Measurements from ENCODE around the gene CLRN1. TPM values are rescaled to one million over a fixed set of nuclear protein-coding genes. Genes with fewer than 3 reads are reported as not detected.

The CLRN1 gene
- total and polyA plus RNA-seq, 4 donors: not detected

GRCh38 chr3:150912501-150912900, 60.0 kb downstream of the CLRN1 start:
- 80% methylated on average over 3 of the region's 3 CpGs for WGBS
- Histone ChIP-seq H3K9me3 (ENCODE audit: control insufficient read depth in 4 of 4, low read length in 3 of 4) (no peaks in the 10 kb centered on the region), H3K4me1 (ENCODE audit: control insufficient read depth in 4 of 4, insufficient read depth in 4 of 4, low read length in 3 of 4) (no peaks in the 10 kb centered on the region), H3K27ac (ENCODE audit: low read depth in 1 of 2, low read length in 2 of 2) (no peak overlapping the region), H3K36me3 (ENCODE audit: control insufficient read depth in 4 of 4, insufficient read depth in 3 of 4, low read depth in 1 of 4, low read length in 3 of 4) (no peaks in the 10 kb centered on the region), H3K9ac (ENCODE audit: low read depth in 1 of 2, low read length in 2 of 2) (no peak overlapping the region), H3K4me3 (ENCODE audit: low read depth in 1 of 3, low read length in 3 of 3) (no peak overlapping the region), H3K27me3 (ENCODE audit: control insufficient read depth in 4 of 4, insufficient read depth in 4 of 4, low read length in 3 of 4) (peaks cover 0 to 8% (median 1%) of the 10 kb centered on the region in 4 donors)
- no peak for DNase-seq (ENCODE audit: low spot score)
- TF ChIP-seq HNF4G (IDR thresholded peaks at IDR 0.05) (no peak), ATF3 (IDR thresholded peaks at IDR 0.05) (no peak), TAF1 (conservative IDR thresholded peaks at IDR 0.05) (no peak), YY1 (IDR thresholded peaks at IDR 0.05) (no peak), SP1 (IDR thresholded peaks at IDR 0.05) (no peak), GABPA (IDR thresholded peaks at IDR 0.05 in 1 of 2, conservative IDR thresholded peaks at IDR 0.05 in 1 of 2) (no peak), FOXA1 (IDR thresholded peaks at IDR 0.05) (no peak), RAD21 (IDR thresholded peaks at IDR 0.05) (no peak), JUND (IDR thresholded peaks at IDR 0.05) (no peak), HNF4A (conservative IDR thresholded peaks at IDR 0.05) (no peak), EGR1 (IDR thresholded peaks at IDR 0.05; ENCODE audit: low read depth in 2 of 2) (no peak), NR2F2 (IDR thresholded peaks at IDR 0.05) (no peak), REST (IDR thresholded peaks at IDR 0.05) (no peak)
- TF ChIP-seq, protein P1, sequence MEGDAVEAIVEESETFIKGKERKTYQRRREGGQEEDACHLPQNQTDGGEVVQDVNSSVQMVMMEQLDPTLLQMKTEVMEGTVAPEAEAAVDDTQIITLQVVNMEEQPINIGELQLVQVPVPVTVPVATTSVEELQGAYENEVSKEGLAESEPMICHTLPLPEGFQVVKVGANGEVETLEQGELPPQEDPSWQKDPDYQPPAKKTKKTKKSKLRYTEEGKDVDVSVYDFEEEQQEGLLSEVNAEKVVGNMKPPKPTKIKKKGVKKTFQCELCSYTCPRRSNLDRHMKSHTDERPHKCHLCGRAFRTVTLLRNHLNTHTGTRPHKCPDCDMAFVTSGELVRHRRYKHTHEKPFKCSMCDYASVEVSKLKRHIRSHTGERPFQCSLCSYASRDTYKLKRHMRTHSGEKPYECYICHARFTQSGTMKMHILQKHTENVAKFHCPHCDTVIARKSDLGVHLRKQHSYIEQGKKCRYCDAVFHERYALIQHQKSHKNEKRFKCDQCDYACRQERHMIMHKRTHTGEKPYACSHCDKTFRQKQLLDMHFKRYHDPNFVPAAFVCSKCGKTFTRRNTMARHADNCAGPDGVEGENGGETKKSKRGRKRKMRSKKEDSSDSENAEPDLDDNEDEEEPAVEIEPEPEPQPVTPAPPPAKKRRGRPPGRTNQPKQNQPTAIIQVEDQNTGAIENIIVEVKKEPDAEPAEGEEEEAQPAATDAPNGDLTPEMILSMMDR (IDR thresholded peaks at IDR 0.05; ENCODE audit: low read depth, low read length, missing input control): no peak
- TF ChIP-seq, protein P2, sequence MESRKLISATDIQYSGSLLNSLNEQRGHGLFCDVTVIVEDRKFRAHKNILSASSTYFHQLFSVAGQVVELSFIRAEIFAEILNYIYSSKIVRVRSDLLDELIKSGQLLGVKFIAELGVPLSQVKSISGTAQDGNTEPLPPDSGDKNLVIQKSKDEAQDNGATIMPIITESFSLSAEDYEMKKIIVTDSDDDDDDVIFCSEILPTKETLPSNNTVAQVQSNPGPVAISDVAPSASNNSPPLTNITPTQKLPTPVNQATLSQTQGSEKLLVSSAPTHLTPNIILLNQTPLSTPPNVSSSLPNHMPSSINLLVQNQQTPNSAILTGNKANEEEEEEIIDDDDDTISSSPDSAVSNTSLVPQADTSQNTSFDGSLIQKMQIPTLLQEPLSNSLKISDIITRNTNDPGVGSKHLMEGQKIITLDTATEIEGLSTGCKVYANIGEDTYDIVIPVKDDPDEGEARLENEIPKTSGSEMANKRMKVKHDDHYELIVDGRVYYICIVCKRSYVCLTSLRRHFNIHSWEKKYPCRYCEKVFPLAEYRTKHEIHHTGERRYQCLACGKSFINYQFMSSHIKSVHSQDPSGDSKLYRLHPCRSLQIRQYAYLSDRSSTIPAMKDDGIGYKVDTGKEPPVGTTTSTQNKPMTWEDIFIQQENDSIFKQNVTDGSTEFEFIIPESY (IDR thresholded peaks at IDR 0.05): no peak

- no peak for TF ChIP-seq JUND (IDR thresholded peaks at IDR 0.05)
- no peak for TF ChIP-seq HNF4A (conservative IDR thresholded peaks at IDR 0.05)
- TF ChIP-seq FOXA2 (IDR thresholded peaks at IDR 0.05): no peak
- no peak for TF ChIP-seq EGR1 (IDR thresholded peaks at IDR 0.05; ENCODE audit: low read depth in 2 of 2)
- TF ChIP-seq YY1 (IDR thresholded peaks at IDR 0.05): no peak
- TF ChIP-seq REST (IDR thresholded peaks at IDR 0.05): no peak
- TF ChIP-seq, protein P1 (IDR thresholded peaks at IDR 0.05; ENCODE audit: low read depth, low read length, missing input control): no peak
- no peak for TF ChIP-seq MAX (IDR thresholded peaks at IDR 0.05)
- H3K4me1 ChIP-seq (ENCODE audit: control insufficient read depth in 4 of 4, insufficient read depth in 4 of 4, low read length in 3 of 4): no peaks in the 10 kb centered on the region
- no peak overlapping the region for H3K4me3 ChIP-seq (ENCODE audit: low read depth in 1 of 3, low read length in 3 of 3)
- H3K36me3 ChIP-seq (ENCODE audit: control insufficient read depth in 4 of 4, insufficient read depth in 3 of 4, low read depth in 1 of 4, low read length in 3 of 4): no peaks in the 10 kb centered on the region
- H3K27ac ChIP-seq (ENCODE audit: low read depth in 1 of 2, low read length in 2 of 2): no peak overlapping the region
- peaks cover 0 to 8% (median 1%) of the 10 kb centered on the region in 4 donors for H3K27me3 ChIP-seq (ENCODE audit: control insufficient read depth in 4 of 4, insufficient read depth in 4 of 4, low read length in 3 of 4)
- DNase-seq (ENCODE audit: low spot score): no peak
- no peaks in the 10 kb centered on the region for H3K9me3 ChIP-seq (ENCODE audit: control insufficient read depth in 4 of 4, low read length in 3 of 4)
- H3K9ac ChIP-seq (ENCODE audit: low read depth in 1 of 2, low read length in 2 of 2): no peak overlapping the region
Observed at GRCh38 chr3:150911771-150912170, 60.8 kb downstream of the CLRN1 start.
